GM18505 (cell line): ENCODE measurements around the gene PTPRD.

Experiments
- ATAC-seq: cut with Tn5 transposase; IDR thresholded peaks from one replicate; pipeline ENCODE4 v1.9.1; 2021; ENCODE audit not compliant: unreplicated experiment
- POLR2A ChIP-seq: IDR thresholded peaks from 4 replicates; pipeline ENCODE4 v1.6.1; 2011; ENCODE audit warnings: borderline replicate concordance; ENCODE audit not compliant: insufficient read depth, insufficient read length; ENCODE audit errors: extremely low read depth

PTPRD gene

GRCh38 chr9:10236161-10236560 lies 376.6 kb downstream of the PTPRD start:
- no peak for TF ChIP-seq POLR2A
- no peak for ATAC-seq

DNA sequence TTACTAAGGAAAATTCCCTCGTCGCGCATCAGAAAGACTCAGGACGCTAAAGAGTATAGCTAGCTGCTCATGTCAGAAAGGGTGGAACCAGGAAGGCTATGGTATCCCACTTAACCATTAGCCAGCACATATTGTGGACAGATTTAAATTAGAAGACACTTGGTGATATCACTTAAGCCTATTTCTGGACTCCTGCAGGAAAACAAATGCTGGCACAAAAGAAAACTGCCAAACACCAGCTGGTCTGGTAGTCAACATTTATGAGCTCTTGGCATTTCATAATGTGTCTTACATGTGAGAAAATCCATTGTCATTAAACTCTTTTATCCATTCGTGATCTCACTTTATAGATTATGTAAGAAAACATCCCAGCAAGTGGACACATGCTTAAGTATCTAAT lies 377.4 kb downstream of the PTPRD start:
- ATAC-seq = no peak

GRCh38 chr9:10232352-10232930 lies 380.4 kb downstream of the PTPRD start:
- TF ChIP-seq POLR2A = no peak
- no peak for ATAC-seq

More for the DNA sequence above, 377.4 kb downstream of the PTPRD start:
- TF ChIP-seq POLR2A = no peak

- ATAC-seq = no peak
- TF ChIP-seq POLR2A = no peak
Measured at GRCh38 chr9:10230512-10230911, 382.3 kb downstream of the PTPRD start.

DNA sequence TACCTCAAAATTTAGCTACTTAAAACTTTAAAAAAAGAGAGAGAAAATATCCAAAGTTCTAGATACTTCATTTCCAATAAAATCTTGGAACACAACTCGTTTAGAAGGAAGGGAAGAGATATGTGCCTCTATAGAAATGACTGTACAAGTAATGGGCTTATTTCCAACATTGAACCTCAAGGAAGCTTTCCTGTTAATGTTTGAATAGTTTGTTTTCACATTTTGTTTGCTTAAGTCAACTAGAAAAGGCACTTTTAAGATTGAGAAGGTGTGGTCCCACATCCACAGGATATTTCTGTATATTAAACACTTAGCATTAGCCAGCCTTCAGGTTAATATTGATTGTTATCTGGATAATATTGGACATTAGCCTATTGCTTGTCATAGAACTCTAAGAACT lies 384.7 kb downstream of the PTPRD start:
- no peak for TF ChIP-seq POLR2A
- no peak for ATAC-seq

DNA sequence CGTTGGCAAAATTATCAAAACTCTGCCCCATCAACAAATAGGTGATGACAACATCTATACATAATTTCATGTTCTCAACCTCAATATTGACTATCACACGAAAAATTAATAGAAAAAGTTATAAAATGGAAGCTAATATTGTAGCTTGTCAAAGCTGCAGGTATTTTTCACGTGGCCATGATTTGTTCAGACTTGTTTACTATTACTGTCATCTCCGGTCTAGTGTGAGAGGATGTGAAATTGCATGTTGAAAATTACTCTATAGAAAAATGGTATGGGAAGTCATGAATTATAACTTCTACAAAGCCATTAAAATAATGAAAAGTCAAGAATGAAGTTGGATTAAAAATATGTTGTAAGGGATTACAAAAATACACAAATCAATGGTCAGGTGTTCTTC lies 385.8 kb downstream of the PTPRD start:
- TF ChIP-seq POLR2A = no peak
- no peak for ATAC-seq

DNA sequence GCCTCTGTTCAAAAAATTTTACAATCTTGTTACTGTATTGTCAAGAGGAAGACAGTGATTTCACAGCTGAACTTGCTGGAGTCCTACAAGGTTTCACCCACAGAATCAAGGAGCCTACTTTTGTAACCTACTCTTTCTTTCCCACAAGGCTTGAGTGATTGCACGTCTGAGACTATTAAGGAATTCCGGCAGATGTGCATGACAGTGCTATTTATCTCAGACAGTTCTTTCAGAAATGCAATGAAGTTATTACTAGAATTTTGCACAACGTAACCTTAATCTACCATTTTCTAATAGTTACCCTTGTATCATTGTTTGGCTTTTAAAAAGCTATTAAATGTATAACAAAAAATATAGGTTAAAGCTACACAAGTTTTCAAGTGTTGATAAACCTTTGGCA lies 400.1 kb downstream of the PTPRD start:
- no peak for TF ChIP-seq POLR2A
- ATAC-seq = no peak

GRCh38 chr9:10208691-10209069 lies 404.1 kb downstream of the PTPRD start:
- ATAC-seq = no peak
- TF ChIP-seq POLR2A = no peak

DNA sequence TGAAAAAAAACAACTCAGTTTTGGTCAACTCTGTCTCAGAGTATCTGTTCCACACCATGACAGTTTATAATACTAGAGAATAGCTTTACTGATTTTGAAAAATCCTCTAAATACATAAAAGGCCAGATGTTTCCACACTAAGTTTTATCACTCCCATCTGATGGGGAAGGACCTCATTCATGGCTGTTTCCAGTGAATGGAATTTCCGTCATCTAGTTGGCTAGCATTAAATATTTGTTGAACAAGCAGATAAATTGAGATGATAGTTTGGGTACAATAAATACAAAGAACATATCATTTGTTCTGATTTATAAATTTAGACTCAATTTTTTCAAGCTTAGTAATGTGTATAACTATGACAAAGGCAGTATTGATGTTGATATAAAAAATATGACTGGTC lies 408.5 kb downstream of the PTPRD start:
- ATAC-seq = no peak
- TF ChIP-seq POLR2A = no peak

GRCh38 chr9:10173561-10173960 lies 439.2 kb downstream of the PTPRD start:
- no peak for ATAC-seq
- no peak for TF ChIP-seq POLR2A

- no peak for TF ChIP-seq POLR2A
- ATAC-seq = no peak
Measured at GRCh38 chr9:10172476-10172875, 440.3 kb downstream of the PTPRD start.

- no peak for TF ChIP-seq POLR2A
- no peak for ATAC-seq
Measured at GRCh38 chr9:10168241-10168640, 444.6 kb downstream of the PTPRD start.

DNA sequence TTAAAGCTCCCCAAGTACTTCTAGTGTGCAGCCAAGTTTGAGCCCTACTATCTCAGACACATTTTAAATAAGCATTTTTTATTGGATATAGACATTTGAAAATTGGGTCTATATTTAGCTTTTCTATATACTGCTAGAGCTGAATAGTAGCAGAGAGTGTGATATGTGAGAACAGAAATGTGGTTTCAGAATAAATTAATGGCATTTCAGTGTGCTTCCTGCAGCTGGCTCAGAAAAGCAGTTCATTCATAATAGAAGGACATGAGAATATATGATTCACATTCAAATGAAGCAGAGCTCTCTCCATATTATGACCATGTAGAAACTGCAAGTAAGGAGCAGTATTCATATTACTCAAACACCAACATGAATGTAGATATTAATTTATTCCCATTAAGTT lies 464.0 kb downstream of the PTPRD start:
- no peak for ATAC-seq
- TF ChIP-seq POLR2A = no peak

DNA sequence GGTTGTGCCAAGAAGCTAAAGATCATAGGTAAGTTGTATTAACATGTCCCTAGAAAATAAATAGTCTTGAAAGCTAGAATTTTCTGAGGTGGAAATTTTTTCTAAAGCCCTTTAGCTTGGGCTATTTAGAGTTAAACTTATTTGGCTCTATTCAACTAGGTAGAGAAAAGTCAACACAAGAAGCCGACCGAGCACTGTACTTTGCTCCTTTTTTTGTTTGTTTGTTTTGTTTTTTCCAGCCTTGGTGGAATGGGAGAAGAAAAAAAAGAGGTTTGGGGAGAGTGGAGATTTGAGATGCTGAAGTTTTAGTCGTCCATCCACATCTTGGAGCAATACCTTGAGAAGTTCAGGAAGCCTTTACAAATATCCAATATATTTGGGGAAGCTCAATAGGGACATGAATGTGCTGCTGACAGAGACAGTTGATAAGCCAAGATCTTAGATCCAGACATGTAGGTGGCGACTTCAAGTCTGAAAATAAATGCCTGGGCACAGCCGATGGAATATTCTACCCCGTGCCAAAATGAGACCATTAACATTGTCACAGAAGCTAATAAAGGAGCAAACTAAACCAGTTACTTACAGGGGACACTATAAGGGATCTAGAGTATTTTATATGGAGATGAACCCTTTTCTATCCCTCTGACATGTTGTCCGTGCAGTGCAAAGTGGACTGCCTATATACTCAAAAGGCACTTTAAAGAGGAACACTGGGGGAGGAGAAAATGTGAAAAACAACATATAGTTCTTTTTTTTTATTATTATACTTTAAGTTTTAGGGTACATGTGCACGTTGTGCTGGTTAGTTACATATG lies 466.1 kb downstream of the PTPRD start:
- ATAC-seq = no peak

More for the DNA sequence above, 466.1 kb downstream of the PTPRD start:
- no peak for TF ChIP-seq POLR2A
